NCI-H2081 treated with DMSO at 0.1 percent for 48 hours (cell line): ENCODE measurements around the gene FLOT1.

Experiments
- DNase-seq: peaks from one replicate; lab custom pipeline; 2025; lab: John Stamatoyannopoulos, UW

FLOT1 gene, protein sequence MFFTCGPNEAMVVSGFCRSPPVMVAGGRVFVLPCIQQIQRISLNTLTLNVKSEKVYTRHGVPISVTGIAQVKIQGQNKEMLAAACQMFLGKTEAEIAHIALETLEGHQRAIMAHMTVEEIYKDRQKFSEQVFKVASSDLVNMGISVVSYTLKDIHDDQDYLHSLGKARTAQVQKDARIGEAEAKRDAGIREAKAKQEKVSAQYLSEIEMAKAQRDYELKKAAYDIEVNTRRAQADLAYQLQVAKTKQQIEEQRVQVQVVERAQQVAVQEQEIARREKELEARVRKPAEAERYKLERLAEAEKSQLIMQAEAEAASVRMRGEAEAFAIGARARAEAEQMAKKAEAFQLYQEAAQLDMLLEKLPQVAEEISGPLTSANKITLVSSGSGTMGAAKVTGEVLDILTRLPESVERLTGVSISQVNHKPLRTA

DNA sequence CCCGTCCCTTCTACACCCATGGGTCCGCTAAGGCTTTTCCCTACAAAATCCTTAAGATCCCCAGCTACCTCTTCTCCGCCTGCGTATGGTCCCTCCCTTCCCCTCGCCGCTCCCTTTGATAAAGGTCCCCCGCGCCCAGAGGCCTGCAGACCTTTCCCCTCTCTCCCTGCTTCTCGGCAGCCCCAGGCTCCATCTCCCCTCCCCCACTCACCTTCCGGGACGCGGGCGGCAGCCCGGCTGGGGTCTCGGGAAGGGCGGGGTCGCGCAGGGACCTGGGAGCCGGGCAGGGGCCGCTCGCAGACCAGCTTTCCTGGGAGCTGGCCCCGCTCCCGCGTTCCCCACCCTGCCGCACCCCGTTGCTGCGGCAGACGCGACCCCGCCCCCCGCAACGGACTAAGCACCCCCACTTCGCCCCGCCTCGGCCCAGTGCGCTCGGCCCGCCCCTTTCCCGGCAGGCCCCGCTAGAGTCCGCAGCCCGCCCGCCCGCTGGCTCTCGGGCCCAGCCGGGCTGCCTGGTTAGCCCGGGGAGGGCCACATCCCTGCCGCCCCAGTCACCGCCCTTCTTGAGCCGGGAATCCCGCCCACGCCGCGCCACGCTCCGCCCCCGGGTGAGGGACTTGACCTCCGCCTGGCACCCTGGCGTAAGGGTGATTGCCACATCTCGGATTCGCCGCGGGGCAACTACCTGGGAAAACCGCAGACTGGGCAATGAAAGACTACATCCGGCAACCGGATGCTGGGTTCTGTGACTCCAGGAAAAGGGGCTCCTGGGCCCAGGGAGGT, at the start of gene FLOT1:
FLOT1 (minus strand) TSS at position 372 of the 783 bp plus-strand sequence. CDS start 498 bp downstream, outside the sequence.
- DNase-seq: no peak

DNA sequence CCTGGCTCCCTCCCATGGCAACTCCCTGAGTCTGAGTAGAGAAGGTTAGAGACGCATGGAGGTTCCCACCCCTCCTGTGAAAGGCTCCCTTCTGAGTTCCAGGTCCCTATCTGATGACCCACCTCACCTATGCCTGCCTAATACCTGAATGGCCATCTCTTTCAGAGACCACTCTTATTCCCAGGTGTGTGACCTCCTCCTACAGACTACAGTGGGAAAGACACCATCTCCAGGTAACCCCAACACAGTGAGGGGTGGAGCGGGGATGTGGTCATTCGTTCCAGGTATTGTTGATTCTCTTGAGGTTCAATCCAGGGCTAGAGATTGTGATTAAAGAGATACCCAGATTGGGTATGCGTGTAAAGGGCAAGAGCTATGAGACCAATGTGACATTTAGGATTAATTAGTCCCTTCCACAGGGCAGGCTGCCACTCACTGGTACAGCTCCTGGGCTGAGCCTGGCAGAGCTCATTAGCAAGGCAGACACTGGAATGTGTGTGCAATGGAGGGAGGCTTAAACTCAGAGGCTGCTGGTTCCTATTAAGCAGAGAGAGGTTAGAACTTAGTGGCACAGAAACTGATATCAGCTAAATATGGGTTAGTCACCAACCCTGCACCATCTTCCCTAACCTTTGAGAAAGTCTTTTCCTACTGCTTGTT, 48.4 kb upstream of the FLOT1 start:
- no peak for DNase-seq

DNA sequence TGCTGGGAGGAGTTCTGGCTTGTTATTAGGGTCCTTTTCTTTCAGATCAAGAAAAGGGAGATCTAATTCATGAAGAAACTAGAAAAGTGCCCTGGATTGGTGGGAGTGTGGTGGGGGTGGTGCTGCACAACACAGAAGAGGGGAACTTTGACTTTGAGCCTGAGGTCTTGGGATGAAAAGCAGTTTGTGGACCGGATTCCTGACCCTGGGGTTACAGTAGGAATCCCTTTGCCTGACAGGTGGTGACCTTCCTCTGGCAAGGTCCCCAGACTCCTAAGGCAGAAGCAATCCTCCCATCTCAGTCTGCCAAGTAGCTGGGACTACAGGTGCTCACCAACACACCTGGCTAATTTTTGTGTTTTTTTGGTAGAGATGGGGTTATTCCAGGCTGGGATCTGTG, 47.1 kb upstream of the FLOT1 start:
- no peak for DNase-seq

DNA sequence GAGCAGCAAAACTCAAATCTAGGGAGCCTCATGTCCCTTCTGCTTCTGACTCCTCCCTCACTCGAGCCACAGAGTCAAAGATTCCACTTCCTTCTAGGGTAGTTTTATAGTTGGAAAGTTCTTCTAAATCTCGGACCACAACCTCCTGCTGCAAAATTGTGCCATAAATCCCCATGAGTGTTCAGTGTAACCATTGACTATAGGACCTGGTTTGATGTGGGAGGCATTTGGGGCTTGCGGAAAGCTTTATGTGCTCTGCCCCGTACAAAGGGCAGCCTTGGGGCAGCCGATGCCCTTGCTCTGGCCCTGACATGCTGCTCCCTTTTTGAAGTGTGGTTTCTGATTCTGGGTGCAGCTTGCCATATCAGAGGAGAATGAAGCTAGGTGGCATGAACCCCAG, 45.5 kb upstream of the FLOT1 start:
- DNase-seq: no peak

DNA sequence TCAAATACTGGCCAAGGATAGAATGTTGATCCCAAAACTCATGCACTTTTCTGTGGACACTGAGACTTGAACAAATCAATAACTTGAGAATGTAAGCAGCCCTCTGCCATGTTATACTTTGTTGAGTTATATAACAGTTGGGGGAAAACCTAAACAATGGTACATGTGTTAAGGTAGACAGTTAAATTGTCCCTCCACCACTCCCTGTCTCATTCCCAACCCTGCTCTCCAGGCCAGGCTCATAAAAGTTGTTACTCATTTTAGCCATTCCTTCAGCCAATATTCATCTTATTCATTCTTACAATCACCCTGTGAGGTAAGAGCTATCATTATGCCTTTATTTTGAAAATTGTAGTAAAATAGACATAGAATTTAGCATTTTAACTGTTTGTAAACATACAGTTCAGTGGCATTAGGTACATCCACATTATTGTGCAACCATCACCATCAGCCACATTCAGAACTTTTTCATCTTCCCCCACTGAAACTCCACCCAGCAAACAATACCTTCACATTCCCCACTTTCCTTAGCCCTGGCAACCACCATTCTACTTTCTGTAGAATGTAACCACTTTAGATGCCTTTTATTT, 40.0 kb upstream of the FLOT1 start:
- DNase-seq: no peak

DNA sequence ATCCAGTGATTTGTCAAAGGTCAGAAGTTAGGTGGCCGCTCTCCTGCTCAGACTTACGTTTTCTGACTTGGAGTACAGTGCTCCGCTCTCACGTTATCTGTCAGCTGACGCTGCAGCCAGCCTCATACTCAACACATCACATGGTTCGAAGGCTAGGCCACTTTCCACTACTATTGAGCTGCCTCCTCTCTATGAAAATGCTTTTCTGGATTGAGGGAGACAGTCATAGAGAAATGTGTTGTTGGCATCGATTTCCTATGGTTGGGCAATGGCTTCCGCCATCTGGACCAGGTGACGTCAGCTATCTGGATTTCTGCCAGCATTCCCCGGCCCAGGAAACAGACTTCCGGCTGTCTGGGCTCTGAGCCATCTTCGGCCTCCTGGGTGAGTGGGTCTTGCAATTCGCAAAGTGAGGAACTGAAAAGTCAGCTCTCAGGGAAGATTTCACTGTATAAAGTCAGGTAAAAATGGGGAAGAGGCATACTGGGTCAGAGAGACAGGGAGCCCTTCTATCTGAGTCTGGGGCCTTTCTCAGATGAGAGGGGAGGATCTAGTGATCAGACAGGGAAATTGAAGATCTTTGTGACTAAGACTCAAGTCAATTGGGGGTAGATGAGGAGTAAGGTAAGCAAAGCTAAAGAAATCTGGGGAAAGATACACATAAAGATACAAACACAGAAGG, 39.4 kb upstream of the FLOT1 start:
- DNase-seq: peak; percentile 62

DNA sequence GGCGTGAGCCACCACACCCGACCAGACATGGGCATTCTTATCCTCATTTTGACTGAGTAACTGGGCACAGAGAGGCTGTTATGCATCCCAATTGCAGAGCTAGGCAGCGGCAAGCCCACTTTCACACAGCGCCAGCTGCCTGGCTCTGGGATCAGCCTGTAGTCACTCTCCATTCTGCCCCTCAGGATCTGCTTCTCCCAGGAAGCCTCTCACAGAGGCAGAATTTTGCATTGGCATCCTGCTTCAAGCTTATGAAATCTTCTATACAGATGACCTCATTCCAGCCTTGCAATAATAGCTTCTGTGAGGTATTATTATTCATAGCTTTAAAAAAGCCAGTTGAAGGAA, 38.9 kb upstream of the FLOT1 start:
- DNase-seq: no peak

DNA sequence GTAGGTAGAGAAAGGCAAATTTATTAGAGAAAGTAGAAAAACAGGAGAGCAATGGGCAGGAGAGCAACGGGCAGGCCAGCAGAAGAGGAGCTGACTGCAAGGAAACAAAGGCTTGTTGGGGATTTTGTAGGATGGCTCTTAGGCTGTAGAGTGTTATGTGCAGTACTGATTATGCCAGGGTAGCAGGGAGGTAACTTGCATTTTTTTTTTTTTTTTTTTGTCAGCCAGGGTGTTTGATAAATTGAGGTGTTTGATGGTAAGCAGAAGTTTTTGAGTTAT, 38.1 kb upstream of the FLOT1 start:
- no peak for DNase-seq

DNA sequence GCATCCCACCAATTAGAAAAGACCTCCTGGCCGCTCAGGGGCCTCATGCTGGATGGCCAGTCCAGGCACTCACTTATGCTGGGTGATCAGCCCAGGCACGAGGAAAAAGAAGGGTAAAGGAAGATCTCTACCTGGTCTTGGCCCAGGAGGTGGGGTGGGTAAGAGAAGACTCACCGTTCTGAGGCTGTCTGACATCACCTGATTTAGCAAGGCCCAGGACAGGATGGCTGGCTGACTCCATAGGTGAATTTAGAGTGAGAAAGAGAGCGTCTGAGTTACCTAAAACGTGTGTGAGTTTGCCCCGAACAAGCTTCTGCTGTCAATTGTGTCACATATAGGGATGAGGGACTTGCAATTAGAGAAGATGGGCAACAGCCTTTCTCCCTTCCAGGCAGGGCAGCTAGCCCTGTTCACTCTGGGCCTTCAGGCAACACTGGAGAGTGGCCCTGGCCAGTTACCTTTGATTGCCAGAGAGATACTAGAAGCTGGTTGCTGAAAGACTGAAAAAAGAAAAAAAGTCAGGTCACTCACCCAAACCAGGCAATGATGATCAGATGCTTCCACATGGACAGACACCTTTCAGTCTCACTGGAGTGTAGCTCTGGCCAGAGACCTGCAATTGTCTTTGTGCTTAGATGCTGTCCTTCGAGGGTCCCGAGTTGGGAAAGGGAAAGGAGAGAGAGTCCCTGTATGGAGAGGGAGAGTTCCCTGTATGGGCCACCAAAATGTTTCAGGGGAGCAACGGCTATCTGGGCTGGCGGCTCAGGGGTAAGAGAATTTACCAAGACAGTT, 37.6 kb upstream of the FLOT1 start:
- no peak for DNase-seq

DNA sequence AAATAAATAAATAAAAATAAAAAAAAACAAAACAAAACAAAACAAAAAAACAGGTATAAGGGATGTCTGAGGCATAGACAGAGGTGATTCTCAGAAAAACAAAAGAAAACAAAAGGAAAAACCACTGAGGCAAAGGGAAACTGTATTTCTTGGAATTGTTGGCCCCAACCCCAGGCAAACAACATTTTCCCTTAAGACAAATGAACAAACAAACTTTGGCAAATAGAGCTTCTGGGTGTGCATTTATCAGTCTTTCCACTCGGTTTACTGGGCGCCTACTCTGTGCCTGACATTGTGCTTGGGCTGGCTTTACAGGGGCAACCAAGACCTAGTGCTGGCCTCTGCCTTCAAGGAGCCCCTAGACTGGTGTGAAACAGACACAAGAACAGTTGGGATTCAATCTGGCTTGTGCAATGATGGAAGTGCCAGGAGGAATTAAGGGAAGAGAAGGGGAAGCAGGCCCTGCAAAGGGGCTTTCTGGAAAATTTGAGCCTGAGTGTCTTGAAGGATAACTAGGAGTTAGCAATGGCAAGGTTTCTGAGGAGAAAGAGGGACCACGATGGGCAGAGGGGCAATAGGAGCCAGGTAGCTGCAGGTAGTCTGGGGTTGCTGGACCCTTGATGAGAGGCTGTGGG, 35.6 kb upstream of the FLOT1 start:
- DNase-seq: no peak

DNA sequence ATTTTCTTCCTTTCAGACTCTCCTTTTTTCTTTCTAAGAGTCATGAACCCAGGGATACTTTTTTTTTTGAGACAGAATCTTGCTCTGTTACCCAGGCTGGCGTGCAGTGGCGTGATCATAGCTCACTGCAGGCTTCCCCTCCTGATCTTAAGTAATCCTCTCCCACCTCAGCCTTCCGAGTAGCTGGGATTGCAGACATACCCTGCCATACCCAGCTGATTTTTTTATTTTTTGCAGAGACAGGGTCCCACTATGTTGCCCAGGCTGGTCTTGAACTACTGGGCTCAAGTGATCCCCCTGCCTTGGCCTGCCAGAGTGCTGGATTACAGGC, 34.6 kb upstream of the FLOT1 start:
- DNase-seq: no peak

DNA sequence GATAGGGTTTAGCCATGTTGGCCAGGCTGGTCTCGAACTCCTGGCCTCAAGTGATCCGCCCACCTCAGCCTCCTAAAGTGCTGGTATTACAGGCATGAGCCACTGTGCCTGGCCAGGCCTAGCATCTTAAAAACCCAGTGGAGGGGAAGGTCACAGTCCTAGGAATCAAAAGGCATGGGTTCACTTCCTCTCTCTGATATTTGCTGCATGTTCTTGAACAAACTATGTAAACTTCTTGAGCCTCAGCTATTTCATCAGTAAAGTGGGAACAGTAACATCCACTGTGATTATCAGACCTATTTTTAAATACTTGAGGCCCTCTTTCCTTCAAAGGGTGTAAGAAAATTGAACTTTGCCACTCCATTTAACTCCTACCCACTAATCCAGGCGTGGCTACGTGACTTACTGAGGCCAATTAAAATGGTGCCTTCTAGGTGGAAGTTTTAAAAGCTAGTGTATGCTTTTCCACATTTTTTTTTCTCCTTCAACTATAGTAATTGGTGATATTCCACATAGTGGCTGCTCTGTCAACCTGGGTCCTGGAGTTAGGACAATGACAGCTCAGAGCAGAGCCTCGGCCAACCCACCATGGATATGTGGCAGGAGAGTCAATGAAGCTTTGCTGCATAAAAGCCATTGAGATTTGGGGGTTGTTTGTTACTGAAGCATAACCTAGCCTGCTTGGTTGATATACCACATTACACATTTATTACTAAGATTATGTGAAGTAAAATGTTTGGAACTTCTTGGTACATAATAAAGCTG, 34.1 kb upstream of the FLOT1 start:
- no peak for DNase-seq

DNA sequence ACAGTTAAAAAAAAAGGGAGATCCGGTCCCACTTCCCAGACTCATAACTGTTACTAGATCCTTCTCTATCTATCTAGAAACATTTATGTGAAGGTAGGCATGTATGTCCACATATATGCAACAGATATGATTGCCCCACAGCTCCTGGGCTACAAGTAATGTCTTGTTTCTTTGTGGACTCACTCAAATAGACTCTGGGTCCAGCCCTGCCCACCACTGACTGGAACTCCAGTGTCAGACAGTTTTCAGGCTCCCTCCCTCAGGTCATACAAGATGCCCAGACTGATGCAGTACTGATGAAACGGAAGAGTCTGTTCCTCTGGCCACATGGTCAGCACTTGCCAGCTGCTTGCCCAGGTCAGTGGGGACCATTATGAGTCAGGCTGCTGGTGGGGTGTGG, 32.6 kb upstream of the FLOT1 start:
- no peak for DNase-seq

DNA sequence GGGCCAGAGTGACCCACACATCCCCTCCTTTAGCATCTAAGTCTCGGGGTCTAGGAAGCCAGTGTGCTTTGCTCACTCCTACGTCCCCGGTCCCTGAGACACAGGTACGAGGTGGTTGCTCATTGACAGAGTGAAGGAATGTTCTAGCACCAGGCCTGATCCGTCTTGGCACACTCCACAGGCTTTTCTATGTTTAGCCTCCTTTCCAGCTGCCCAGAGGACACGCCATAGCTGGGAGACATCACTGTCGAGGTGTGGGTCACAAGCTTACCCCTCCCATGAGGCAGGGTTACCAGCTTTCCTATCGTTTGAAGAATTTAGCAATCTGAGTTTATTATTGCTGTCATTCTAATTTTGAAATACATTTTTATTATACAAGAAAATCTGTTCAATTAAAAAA, 32.2 kb upstream of the FLOT1 start:
- no peak for DNase-seq

DNA sequence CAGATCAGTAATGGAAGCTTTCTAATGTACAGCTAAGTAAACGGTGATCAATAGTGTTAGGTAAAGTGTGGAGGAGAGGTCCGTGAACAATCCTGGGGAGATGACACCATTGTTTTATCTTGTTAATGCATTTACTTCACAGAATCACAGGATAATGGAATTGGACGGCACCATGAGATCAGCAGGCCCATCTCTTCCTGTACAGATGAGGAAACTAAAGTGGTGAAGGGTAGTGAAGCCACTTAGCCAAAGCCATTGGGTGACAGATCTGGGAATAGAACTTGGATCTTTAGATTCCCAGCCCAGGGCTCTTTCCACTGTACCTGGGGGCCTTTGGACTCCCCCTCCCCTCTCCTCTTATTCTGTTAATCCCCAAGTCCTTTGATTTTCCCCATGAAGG, 28.1 kb upstream of the FLOT1 start:
- DNase-seq: no peak

DNA sequence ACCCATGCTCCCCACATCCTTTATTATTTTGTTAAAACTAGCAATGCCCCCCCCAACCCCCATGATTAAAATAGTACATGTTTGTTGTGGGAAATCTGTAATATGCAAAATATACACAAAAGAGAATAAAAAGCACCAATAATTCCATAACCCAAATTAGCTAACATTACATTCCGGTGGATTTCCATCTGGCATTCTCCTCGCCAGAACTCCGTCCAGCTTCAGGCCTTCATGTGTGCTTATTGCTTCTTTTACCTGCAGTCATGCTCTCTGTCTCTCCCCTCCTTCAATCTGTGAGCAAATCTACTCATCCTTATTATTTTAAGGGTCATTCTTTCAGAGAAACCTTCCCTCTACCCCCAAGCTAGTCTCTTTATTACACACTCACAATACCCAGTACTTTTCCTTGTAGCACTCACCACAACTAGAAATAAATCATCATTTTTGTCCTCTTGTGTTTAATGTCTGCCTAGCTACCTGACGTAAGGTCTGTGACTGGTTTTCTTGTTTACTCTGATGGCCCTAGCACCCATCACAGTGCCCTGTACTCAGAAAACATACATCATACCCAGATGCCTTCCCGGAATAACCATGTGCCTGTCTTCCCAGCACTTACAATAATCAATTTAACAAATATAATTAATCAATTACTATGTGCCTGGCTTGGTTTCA, 27.5 kb upstream of the FLOT1 start:
- DNase-seq: no peak

DNA sequence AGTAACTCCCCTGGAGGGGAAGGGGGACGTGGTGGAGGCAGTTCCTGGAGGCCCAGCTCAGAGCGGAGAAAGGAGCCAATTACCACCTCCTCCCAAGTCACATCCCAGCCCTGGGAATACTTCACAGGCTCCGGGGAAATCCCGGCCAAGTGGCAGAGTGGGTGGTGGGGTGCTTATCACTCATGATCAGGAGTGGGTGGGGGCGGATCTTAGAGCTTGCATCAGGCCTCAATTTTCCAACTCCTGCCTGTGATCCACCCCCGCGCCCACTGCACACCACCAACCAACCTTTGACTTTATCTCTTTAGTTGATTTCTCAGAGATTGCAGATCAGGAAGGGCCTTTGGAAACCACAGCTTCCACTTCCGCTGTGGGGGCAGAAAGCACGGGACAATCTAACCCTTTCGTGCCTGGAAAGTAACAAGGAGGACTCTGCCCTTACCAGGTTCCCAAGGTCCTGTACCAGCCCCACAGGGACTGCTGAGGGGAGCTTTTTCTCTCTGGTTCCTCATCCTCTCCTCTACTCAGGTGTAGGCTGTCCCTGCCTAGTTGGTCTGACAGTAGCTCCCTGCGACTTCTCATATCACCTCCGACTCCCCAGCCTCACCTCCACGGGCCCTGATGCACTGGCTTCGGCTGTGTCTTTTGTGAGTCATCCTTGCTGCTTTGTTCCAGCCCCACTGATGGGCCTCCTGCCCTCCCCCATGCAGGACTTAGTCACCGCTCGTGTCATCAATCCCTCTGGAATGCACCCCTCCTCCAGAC, 26.8 kb upstream of the FLOT1 start:
- no peak for DNase-seq

DNA sequence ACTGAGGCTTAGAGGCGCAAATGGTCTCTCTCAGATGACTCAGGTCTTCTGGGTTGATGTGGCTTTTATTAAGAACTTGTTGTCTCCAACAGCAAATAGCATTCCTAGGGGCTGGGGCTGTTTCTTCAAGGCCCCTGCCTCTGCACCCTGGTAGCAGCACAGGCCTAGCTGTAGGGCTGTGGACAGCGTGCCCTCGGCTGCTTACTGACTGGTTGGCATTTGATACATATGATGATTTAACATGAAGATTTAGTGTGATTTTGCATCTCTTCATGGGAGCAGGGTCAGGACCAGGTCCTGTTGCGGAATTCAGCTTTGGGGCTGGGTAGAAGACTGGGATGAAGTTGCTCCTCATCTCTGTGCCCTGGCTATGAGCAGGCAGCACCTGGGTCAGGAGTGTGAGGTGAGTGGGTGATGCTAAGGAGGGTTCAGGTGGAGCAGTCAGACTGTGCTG, 26.2 kb upstream of the FLOT1 start:
- no peak for DNase-seq

DNA sequence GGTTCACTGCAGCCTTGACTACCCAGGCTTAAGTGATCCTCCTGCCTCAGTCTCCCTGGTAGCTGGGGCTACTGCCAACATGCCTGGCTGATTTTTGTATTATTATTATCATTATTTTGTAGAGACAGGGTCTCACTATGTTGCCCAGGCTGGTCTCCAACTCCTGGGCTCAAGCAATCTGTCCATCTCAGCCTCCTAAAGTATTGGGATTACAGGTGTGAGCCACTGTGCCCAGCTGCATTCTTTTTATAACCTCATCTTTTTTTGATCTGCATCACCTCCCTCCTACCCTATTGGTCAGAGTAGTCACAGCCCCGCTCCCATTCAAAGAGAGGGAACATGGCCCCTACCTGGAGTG, 25.4 kb upstream of the FLOT1 start:
- no peak for DNase-seq
